HepG2 (cell line): ENCODE data around the gene GUK1. TPM values are rescaled to one million over a fixed set of nuclear protein-coding genes. Genes with fewer than 3 reads are reported as not detected.

ENCODE experiments used
- ATAC-seq: fragments of 200-7000 bp; cut with Tn5 transposase; 3 replicates; pipeline ENCODE4 v1.9.1; 2020; ENCODE audit warnings: mild to moderate bottlenecking, moderate library complexity
- BruUV-seq: library from RNA; stranded (reverse); fragments of 400-500 nt; replicated peaks from 2 replicates; lab custom pipeline; 2021; lab: Mats Ljungman, UMichigan
- CTCF ChIA-PET: fragments of 300-600 bp; formaldehyde crosslinking; extraction: SDS; loops from one replicate; lab custom pipeline; 2021; ENCODE audit warnings: low total read pairs, inconsistent platforms, low intra/inter-chr PET ratio; lab: Yijun Ruan, JAX
- POLR2A ChIA-PET: fragments of 350-600 bp; sonication (Branson Sonifier 250); formaldehyde crosslinking; loops from one replicate; lab custom pipeline; 2020; ENCODE audit warnings: antibody characterized with exemption, inconsistent platforms; lab: Yijun Ruan, JAX
- DNase-seq: peaks from one replicate; pipeline ENCODE4 v3.0.0-alpha.2; 2015; ENCODE audit warnings: low spot score
- FAIRE-seq: peaks from 3 replicates; lab custom pipeline; 2011; peaks lifted over from hg19 to GRCh38; lab: Jason Lieb, UNC
- H2AFZ ChIP-seq: one replicate; pipeline ENCODE4 v1.6.1; 2011; ENCODE audit warnings: low read length, inconsistent platforms
- H3K27ac ChIP-seq: fragments of 300-600 bp; 3 replicates; pipeline ENCODE4 v1.8.0; 2011; ENCODE audit warnings: mixed run types, mild to moderate bottlenecking, mixed read lengths, low read length, inconsistent platforms; ENCODE audit not compliant: insufficient read depth; ENCODE audit errors: extremely low read length
- H3K27me3 ChIP-seq, 2 experiments: fragments of 200-600 bp in 1 of 2; 2 replicates in 1 of 2; 3 replicates in 1 of 2; pipeline versions ENCODE4 v1.6.0 to v1.8.0; 2011; ENCODE audit warnings: low read length in 2 of 2, mild to moderate bottlenecking in 2 of 2, moderate library complexity in 2 of 2, inconsistent platforms in 1 of 2; ENCODE audit not compliant: insufficient read depth in 2 of 2, control insufficient read depth in 1 of 2
- H3K36me3 ChIP-seq, 2 experiments: fragments of 200-600 bp in 1 of 2; replicated peaks in 1 of 2; 2 replicates in 1 of 2; 3 replicates in 1 of 2; pipeline versions ENCODE4 v1.5.1 to v1.8.0; 2011; ENCODE audit warnings: low read length in 2 of 2, inconsistent platforms in 1 of 2; ENCODE audit not compliant: insufficient read depth in 2 of 2, control insufficient read depth in 1 of 2
- H3K4me1 ChIP-seq: 2 replicates; pipeline ENCODE4 v1.5.1; 2012; ENCODE audit warnings: low read length, inconsistent platforms; ENCODE audit not compliant: insufficient read depth
- H3K4me2 ChIP-seq: 2 replicates; pipeline ENCODE4 v1.6.0; 2011; ENCODE audit warnings: low read depth, low read length, inconsistent platforms
- H3K4me3 ChIP-seq, 3 experiments: fragments of 200-600 bp in 1 of 3; sonication (generic), shearing (Covaris generic) in 1 of 3; replicated peaks in 1 of 3; 2 replicates each; pipeline ENCODE4 v1.5.1; 2011 to 2016; ENCODE audit warnings: low read length in 3 of 3, inconsistent platforms in 2 of 3, low read depth in 2 of 3, mild to moderate bottlenecking in 2 of 3, control low read depth in 1 of 3, mixed read lengths in 1 of 3; ENCODE audit not compliant: insufficient read depth in 1 of 3
- H3K79me2 ChIP-seq: one replicate; pipeline ENCODE4 v1.6.1; 2011; ENCODE audit warnings: low read length, inconsistent platforms; ENCODE audit not compliant: insufficient read depth
- H3K9ac ChIP-seq: 2 replicates; pipeline ENCODE4 v1.6.0; 2011; ENCODE audit warnings: mild to moderate bottlenecking, low read depth, low read length, inconsistent platforms; ENCODE audit not compliant: insufficient read depth
- H3K9me3 ChIP-seq: 2 replicates; pipeline ENCODE4 v1.5.1; 2012; ENCODE audit warnings: mild to moderate bottlenecking, low read length
- H4K20me1 ChIP-seq: 2 replicates; pipeline ENCODE4 v1.6.0; 2011; ENCODE audit warnings: inconsistent platforms, mild to moderate bottlenecking, low read length, moderate library complexity; ENCODE audit not compliant: insufficient read depth
- ARID4A ChIP-seq: sonication (generic); formaldehyde crosslinking; IDR thresholded peaks from 2 replicates; pipeline ENCODE4 v1.5.0; 2020; ENCODE audit warnings: mild to moderate bottlenecking, missing genetic modification reagents, borderline replicate concordance
- DR1 ChIP-seq: sonication (generic); formaldehyde crosslinking; IDR thresholded peaks from 2 replicates; pipeline ENCODE4 v1.8.0; 2021; ENCODE audit warnings: mild to moderate bottlenecking, missing genetic modification reagents, inconsistent platforms
- HNRNPUL1 ChIP-seq: fragments of 200-400 bp; formaldehyde crosslinking; IDR thresholded peaks from 2 replicates; pipeline ENCODE4 v1.6.1; 2017; ENCODE audit warnings: low read depth, mild to moderate bottlenecking, low read length, moderate library complexity
- WGBS: methylation state at CpG from one replicate; pipeline ENCODE4 v1.1.6; 2017; ENCODE audit warnings: low lambda C conversion rate; 5-methylcytosine and 5-hydroxymethylcytosine counted together
- in situ Hi-C: cut with HindIII; loops from 2 replicates; pipeline ENCODE4 v1.10.0; 2017; ENCODE audit warnings: low pct_unique_long_range_greater_than_20kb; ENCODE audit not compliant: extremely low pct_ligation_motif_present
- intact Hi-C: fragments of 100-400 bp; cut with micrococcal nuclease; formaldehyde crosslinking; loops from one replicate; pipeline ENCODE4 v1.10.0; 2022; ENCODE audit not compliant: unreplicated experiment
- polyA plus RNA-seq, 8 experiments: library from polyadenylated mRNA; depleted of rRNA in 3 of 8; stranded (reverse) in 7 of 8; unstranded in 1 of 8; fragments of >200 nt; fragmentation: Illumina TruSeq in 4 of 8; extraction: Trizol in 4 of 8; gene quantifications; 2 replicates each; pipeline versions ENCODE4 v1.2.1 to v1.2.3, GENCODE V29; 2011 to 2016; ENCODE audit warnings: low read depth in 4 of 8, missing spikeins in 1 of 8, mixed read lengths in 1 of 8; ENCODE audit not compliant: insufficient read depth in 1 of 8
- total RNA-seq, 5 experiments: library from RNA; depleted of rRNA; stranded (reverse); fragments of >200 nt; fragmentation: Illumina TruSeq; extraction: Trizol; gene quantifications; 2 replicates each; pipeline ENCODE4 v1.2.3, GENCODE V29; 2016; ENCODE audit warnings: low read depth in 1 of 5

The GUK1 gene
- total and polyA plus RNA-seq, 2 of the 13 experiments (the other 11 are each of a cell fraction or from before 2014, with no cell fraction given): 116 to 154 TPM

GRCh38 chr1:228175316-228176023 is 35.4 kb downstream of the GUK1 start:
- no peak for DNase-seq
- H3K4me2 ChIP-seq: no peak overlapping the region
- ChIA-PET CTCF (no interaction called here), POLR2A (no interaction called here)
- no peaks in the 10 kb centered on the region for H3K79me2 ChIP-seq
- intact Hi-C loops: no loop called here
- WGBS: no CpG with 5 or more reads among the region's 18 CpGs
- no peaks in the 10 kb centered on the region; a peak in 1 of 5 replicates for H3K36me3 ChIP-seq
- H2AFZ ChIP-seq: no peak overlapping the region
- H3K4me3 ChIP-seq: no peak overlapping the region
- no peak for ATAC-seq
- no peaks in the 10 kb centered on the region for H3K4me1 ChIP-seq
- TF ChIP-seq DR1 (CRISPR knock-in tag) (no peak), ARID4A (CRISPR knock-in tag) (no peak), HNRNPUL1 (no peak)
- in situ Hi-C loops: loop anchor here (5.0 kb wide), 1 partner anchor 38 kb away; no protein-coding TSS in a partner anchor
- no peak overlapping the region for H3K27ac ChIP-seq
- 0 out of 2 replicates have a peak, but pooled peaks cover 2% of the 10 kb centered on the region for H4K20me1 ChIP-seq
- H3K9ac ChIP-seq: no peak overlapping the region
- FAIRE-seq: no peak
- H3K9me3 ChIP-seq: no peaks in the 10 kb centered on the region
- BruUV-seq: no TSS peak
- no peaks in the 10 kb centered on the region; a peak in 1 of 5 replicates for H3K27me3 ChIP-seq
